ENCODE data around the gene KLHL22.
A peak's percentile ranks its signal among the peaks of the same experiment; 100 is the strongest.

KLHL22 gene

DNA sequence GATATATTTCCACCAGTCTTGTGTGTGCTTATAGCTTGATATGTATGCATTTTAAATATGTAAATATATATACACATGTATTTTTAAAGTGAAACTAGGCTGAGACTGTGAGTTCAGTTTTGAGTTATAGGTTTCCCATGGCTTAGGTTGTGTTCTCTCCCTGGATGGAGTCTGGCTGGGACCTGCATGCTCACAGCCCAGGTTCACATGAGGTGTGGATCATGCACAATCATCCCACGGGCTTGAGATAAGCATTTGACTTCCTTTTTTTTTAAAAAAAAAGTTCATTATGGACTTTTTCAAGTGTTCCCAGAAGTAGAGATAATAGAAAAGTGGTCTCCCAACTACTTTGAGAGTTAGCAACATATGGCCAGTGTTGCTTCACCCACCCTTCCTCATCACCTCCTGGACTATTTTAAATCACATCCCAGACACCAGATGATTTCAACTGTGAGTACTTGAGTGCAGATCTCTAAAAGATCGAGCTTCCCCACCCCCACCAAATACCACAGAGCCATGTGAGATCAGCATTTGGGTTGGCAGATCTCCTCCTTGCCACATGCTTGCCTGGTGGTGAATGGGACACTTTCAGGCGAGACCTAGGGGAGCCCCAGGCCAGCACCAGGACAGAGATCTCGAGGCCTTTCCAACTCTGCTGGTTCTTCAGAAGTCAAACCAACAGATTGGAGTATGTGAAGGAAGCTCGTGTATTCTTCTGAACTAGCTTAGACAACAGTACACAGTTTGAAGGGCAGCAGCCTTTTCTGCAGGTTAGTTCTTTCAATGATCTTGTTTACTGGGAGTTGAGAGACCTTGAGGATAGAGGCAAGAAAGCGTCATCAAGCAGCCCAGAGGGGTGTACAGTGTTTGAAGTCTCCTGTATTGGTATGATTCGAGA lies 27.7 kb upstream of the KLHL22 start:
- no peak overlapping the region for H3K4me3 ChIP-seq (ENCODE audit: control insufficient read depth, low read depth, low read length)
- no peak for TF ChIP-seq CTCF (conservative IDR thresholded peaks at IDR 0.05; ENCODE audit: control insufficient read depth, insufficient read depth, low read depth, low read length)
- peak; percentile 79 for DNase-seq (ENCODE audit: low read depth)

DNA sequence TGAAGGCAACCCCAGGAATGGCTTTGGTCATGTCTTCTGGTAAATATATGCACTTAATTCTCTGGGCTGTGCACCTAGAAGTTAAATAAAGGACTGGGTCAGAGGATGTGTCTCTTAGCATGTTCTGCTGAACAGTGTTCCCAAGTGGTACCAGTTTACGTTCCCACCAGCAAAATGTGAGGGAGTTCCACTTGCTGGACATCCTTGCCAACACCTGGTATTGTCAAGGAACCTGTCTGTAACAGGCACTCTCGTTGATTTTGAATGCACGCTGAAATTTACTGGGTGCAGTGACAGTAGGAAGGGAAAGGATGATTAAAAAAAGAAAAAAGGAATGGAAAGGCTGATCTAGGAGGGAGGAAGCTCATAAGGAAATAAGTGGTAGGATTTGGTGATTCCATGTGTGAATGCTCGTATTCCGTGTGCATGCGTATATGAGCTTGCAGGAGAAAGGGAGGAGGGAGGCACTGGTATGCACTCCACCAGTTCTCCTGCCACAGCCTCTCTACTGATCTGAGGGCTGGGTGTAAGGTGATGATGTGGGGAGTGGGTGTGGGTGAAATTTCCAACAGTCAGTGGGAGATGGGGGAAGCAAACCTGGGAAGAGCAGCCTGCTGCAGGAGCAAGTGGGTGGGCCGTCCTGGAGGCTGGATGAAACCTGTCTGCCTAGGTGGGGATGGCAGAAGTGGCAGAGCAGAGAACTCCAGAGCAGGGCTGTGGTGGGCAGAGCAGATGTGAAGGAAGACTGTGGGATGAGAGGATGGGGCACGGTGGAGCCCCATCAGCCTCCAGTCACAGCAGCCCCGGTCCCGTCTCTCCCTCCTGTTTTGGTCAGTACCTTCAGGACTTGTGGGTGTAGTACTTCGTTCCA lies 26.8 kb upstream of the KLHL22 start:
- no peak for DNase-seq (ENCODE audit: low read depth)
- H3K4me3 ChIP-seq (ENCODE audit: control insufficient read depth, low read depth, low read length): no peak overlapping the region
- no peak for TF ChIP-seq CTCF (conservative IDR thresholded peaks at IDR 0.05; ENCODE audit: control insufficient read depth, insufficient read depth, low read depth, low read length)

GRCh38 chr22:20520093-20520511 lies 24.5 kb upstream of the KLHL22 start:
- no peak overlapping the region for H3K4me3 ChIP-seq (ENCODE audit: control insufficient read depth, low read depth, low read length)
- peak; percentile 87 for DNase-seq (ENCODE audit: low read depth)
- no peak for TF ChIP-seq CTCF (conservative IDR thresholded peaks at IDR 0.05; ENCODE audit: control insufficient read depth, insufficient read depth, low read depth, low read length)

DNA sequence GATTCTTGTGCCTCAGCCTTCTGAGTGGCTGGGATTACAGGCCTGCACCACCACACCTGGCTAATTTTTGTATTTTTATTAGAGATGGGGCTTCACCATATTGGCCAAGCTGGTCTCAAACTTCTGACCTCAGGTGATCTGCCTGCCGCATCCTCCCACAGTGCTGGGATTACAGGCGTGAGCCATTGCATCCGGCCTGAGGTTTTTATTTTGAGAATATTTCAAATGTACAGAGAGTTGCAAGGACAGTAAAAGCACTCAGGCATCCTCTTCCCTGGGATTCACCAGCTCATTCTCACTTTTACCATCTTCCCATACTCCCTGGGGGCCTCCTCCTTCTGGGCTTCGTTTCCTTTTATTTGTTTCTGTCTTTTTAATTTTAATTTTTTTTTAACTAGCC lies 24.0 kb upstream of the KLHL22 start:
- H3K4me3 ChIP-seq (ENCODE audit: control insufficient read depth, low read depth, low read length): no peak overlapping the region
- no peak for DNase-seq (ENCODE audit: low read depth)
- no peak for TF ChIP-seq CTCF (conservative IDR thresholded peaks at IDR 0.05; ENCODE audit: control insufficient read depth, insufficient read depth, low read depth, low read length)

- H3K4me3 ChIP-seq (ENCODE audit: control insufficient read depth, low read depth, low read length): no peak overlapping the region
- TF ChIP-seq CTCF (conservative IDR thresholded peaks at IDR 0.05; ENCODE audit: control insufficient read depth, insufficient read depth, low read depth, low read length): no peak
- no peak for DNase-seq (ENCODE audit: low read depth)
Observed at GRCh38 chr22:20517841-20518592, 22.4 kb upstream of the KLHL22 start.

DNA sequence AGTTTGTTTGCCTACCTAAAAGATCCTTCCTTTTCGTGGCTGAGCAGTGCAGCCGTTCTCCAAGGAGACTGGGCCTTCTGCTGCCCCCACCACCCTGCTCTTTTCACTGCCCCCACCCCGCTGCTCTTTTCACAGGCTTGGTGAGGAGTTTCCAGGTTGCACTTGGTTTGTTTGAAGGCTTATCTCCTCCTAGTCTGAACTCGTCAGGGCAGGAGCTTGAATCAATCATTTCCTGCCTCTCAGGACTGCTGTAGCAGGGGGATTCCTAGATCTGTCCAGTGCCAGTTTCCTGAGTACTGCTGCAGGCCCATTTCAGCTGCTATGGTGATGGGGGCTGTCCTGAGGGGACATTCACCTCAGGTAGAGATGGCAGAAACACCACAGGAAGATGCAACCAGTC lies 21.8 kb upstream of the KLHL22 start:
- H3K4me3 ChIP-seq (ENCODE audit: control insufficient read depth, low read depth, low read length): no peak overlapping the region
- no peak for DNase-seq (ENCODE audit: low read depth)
- no peak for TF ChIP-seq CTCF (conservative IDR thresholded peaks at IDR 0.05; ENCODE audit: control insufficient read depth, insufficient read depth, low read depth, low read length)

Data from fibroblast of mammary gland (primary cell).